DMS153 (cell line): ENCODE results near the gene FIGLA.
"Not testable (repeated sequence)": the region's sequence is repeated elsewhere in the genome, so short reads cannot be mapped to it uniquely, and the experiment has no call there.

Source experiments
- DNase-seq: peaks from one replicate; lab custom pipeline; 2025; lab: John Stamatoyannopoulos, UW

Gene FIGLA

DNA sequence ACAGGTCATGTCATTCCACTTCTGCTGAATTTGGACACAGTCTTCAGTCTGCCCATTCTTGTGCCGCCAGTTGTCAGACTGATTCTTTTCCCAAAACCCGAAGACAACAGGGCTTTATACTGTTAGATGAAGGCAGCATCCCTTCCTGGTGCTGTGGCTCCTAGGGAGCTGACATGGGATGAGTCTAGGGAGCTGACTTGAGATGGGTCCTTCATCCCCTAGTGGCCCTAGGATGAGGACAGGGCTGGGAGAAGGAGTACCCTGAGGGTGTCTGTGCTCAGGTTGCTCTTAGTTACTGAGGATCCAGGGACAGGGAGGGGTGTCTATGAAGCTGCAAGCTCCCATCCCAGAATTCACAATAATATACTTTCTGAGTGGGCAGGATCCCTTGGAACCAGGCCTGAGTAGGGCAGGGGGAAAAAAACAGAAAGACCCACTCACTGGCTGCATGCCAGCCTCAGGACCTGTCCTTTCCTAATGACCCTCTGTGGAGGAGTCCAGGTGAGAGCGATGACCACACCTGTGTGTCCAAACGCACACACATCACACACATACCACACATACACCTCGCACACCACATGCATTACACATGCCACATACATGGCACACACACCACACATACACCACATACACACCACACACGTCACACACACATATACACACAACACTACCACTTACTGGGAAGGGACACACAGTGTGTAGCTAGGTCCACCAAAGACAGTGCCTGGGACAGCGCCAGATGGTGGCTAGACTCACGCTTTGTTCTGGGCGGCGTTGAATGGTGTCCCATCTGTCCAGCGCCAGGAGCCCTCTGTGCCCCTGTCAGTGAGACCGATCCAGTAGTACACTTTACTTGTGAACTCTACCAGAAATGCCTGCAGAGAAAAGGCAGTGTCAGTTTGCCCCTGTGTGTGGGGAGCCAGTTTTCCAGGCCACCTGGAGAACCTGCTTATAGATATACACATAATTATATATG, 18.8 kb upstream of the FIGLA start:
- DNase-seq, result no peak

GRCh38 chr2:70807828-70808118, 17.3 kb upstream of the FIGLA start:
- no peak for DNase-seq

- DNase-seq, result peak; percentile 31
Measured at GRCh38 chr2:70807102-70807827, 16.8 kb upstream of the FIGLA start.

DNA sequence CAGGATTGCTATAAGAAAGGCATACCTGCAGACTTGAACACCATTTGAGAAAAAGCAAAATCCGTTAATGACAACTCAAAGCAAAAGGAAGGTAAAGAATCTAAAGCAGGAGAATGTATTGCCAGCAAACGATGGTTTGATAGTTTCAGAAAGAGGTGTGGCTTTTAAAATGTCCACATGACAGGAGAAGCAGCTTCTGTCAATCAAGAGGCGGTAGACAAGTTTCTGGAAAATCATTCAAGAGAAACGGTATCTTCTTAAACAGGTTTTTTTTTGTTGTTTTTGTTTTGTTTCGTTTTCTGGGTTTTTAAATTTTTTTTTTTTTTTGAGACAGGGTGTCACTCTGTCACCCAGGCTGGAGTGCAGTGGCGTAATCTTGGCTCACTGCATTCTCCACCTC, 16.2 kb upstream of the FIGLA start:
- DNase-seq, result no peak

GRCh38 chr2:70806013-70806412, 15.6 kb upstream of the FIGLA start:
- no peak for DNase-seq

- no peak for DNase-seq
Measured at GRCh38 chr2:70801607-70802263, 11.3 kb upstream of the FIGLA start.

- DNase-seq, result no peak
Measured at GRCh38 chr2:70799706-70800105, 9.3 kb upstream of the FIGLA start.

DNA sequence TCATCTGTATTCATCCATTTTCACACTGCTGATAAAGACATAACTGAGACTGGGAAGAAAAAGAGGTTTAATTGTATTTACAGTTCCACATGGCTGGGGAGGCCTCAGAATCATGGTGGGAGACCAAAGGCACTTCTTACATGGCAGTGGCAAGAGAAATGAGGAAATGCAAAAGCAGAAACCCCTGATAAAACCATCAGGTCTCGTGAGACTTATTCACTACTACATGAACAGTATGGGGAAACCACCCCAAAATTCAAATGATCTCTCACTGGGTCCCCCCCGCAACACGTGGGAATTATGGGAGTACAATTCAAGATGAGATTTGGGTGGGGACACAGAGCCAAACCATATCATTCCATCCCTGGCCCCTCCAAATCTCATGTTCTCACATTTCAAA, 7.6 kb upstream of the FIGLA start:
- DNase-seq, result not testable (repeated sequence)

DNA sequence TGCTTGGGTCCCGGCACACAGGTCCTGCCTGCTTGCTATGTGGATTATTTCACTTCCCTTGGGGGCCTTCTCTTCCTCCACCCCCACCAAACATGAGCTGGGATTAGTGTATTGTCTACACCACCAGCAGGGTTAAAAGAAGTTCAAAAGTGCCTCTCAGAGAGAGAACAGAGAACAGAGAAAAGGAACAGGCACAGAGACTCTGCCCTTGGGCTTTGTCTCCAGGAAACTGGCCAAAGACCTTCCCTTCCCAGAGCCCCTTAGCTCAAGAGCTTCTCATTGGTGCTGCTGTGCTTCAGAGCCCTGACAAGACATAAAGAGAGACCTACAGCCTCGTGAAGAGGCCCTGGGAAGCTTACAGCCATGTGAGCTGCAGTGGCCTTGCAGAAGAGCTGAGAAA, 7.1 kb upstream of the FIGLA start:
- DNase-seq, result no peak

- no peak for DNase-seq
Measured at GRCh38 chr2:70796262-70796661, 5.8 kb upstream of the FIGLA start.

DNA sequence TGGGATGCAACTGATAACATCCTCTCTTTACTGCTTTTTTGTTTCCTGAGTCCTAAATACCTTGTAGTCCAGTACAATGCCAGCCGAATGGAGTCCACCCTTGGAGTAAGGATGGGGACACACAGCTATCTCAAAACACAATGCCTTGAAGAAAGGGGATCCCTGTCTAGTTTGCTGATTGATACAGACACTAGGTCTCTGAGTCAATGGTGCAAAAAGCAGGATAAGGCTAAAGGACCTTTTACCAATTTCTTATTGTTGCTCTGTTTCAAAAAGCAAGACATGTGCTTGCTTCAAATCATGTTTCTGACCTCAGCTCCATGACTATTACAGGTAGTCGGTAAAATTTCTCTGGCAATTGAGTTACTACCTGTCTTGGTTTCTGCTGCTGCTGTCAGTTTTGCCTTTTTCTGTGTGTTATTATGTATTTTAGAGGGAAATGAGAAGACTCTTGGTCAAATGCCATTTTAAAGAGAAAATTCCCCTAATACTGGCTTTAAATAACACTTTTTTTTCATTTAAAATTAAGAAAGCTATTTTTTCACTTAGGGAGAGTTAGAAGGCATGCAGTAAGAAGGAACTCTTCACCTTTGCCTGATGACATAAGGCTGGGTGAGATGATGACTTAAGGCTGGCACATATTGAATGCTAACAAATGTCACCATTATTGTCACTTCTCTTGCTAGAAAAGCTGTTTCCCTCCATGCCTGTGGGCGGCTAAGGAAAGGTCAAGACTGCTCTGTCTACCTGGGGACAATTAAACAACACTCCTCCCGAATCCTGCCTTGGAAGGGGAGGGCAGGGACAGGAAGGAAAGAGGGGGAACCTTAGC, 4.9 kb upstream of the FIGLA start:
- DNase-seq, result no peak

GRCh38 chr2:70793450-70793849, 3.0 kb upstream of the FIGLA start:
- no peak for DNase-seq

- DNase-seq, result peak; percentile 20
Measured at GRCh38 chr2:70789304-70790135, 923 bp downstream of the FIGLA start.

- DNase-seq, result peak; percentile 7
Measured at GRCh38 chr2:70785137-70785911, 5.1 kb downstream of the FIGLA start.

DNA sequence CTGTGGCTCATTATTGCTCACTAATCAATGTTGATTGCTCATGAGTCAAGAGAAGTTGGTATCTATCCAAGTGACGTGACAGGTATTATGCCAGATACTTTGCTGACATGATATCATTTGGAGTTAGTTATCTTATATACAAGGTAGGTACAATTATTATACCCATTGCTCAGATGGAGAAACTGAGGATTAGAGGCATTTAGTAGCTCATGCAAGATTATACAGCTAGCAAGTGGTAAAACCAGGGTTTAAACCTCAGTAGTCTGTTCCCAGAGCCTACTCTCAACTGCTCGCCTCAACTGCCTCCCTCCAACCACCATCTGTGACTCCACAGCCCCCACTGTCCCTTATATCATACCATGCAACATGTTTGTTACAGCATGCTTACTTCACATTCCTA, 6.1 kb downstream of the FIGLA start:
- no peak for DNase-seq

DNA sequence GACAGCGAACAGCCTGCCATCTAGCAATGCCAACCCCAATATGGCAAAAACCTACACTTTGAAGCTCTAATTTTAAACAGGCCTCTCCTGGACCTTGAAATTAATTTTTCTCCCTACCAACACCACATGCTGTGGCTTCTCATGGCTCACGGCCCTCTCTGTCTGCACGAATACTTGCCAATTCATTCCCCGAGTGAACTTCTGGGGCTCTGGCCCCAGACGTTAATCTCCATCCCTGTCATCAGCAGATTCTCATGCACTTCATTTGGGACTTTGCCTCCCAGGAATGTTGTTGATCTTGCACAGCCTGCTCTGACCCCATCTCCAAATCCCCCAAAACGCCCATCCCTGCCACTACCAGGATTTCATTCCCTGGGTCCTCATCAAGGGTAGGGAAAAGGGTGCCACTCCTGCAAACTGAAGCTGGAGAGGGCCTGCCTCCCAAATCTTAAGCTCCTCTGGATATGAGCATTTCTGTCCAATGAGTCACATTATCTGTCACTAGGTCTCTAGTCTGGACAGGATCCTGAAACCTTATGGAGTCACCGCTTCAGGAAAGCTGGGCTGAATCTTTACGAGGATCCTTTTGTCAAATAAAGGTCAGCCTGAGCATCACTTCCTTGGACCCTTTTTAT, 10.4 kb downstream of the FIGLA start:
- no peak for DNase-seq

- no peak for DNase-seq
Measured at GRCh38 chr2:70779491-70779890, 11.0 kb downstream of the FIGLA start.

- DNase-seq, result no peak
Measured at GRCh38 chr2:70778676-70779075, 11.8 kb downstream of the FIGLA start.

- no peak for DNase-seq
Measured at GRCh38 chr2:70777450-70777849, 13.0 kb downstream of the FIGLA start.

DNA sequence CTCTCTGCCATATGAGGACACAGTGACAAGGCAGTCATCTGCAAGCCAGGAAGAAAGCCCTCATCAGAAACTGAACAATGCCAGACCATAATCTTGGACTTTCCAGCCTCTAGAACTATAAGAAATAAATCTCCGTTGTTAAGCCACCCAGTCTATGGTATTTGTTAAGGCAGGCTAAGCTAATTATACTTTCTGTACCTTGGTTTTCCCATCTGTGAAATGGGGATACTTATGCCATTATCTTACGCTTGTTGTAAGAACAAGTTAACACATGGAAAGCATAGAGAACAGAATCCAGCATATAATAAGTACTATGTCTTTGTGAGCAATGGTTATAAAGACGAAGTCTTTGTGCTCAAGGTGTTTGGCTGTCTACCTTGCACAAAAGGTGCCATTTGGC, 14.2 kb downstream of the FIGLA start:
- no peak for DNase-seq
